HG03558 (cell line): ENCODE results near the gene TRUB2.
"Not testable (repeated sequence)": the region's sequence is repeated elsewhere in the genome, so short reads cannot be mapped to it uniquely, and the experiment has no call there.

ENCODE experiments used
- ATAC-seq: cut with Tn5 transposase; IDR thresholded peaks from one replicate; pipeline ENCODE4 v1.9.1; 2021; ENCODE audit warnings: moderate number of reproducible peaks; ENCODE audit not compliant: unreplicated experiment; ENCODE audit errors: extremely low read depth

TRUB2 gene

DNA sequence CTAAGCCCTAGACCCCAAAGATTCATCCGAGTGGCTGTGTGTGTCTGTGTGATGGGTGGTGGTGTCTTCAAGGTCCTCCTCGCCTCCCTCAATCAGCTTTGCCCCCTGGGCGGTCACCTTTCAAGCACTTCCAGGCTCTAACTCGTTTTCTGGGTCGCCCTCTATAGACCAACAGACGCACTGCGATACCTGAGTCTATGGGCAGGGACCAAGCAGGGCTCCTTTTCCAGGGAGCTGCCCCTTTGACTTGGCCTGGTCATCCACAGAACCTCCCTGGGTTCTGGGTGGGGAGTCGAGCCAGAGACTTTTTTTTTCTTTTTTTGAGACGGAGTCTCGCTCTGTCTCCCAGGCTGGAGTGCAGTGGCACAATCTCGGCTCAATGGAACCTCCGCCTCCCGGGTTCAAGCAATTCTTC, 19.2 kb upstream of the TRUB2 start:
- ATAC-seq = no peak

DNA sequence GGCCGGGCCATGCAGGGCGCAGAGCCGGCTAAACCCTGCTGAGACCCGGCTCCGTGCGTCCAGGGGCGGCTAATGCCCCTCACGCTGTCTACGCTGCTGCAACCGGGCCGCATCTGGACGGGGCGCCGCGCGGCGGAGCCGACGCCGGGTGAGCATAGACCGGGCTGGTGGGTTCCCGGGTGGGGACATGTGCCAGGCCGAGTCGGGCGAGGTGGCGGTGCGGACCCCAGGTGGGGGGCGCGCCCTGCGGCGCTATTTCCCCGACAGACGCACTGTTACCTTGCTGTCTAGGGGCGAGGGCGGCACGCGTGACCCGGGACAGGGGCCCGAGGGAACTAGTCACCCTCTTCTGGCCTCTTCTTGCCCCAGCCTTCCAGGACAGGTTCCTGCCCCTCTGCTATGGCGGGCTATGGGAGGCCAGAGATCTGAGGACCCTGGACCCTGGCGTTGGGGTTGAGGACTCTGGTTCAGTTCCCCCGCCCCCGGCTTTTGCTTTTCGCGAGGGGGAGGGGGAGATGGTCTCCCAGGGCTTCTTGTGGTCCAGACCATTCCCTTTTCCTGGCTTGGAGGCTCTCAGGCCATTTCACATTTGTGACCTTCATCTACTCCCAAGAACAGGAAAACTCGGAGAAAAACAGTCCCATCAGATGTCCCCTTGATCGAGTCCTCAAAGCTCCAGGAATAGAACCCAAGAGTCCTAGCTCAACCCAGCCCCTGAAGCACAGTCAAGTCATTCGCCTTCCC, 18.6 kb upstream of the TRUB2 start:
- ATAC-seq = no peak

DNA sequence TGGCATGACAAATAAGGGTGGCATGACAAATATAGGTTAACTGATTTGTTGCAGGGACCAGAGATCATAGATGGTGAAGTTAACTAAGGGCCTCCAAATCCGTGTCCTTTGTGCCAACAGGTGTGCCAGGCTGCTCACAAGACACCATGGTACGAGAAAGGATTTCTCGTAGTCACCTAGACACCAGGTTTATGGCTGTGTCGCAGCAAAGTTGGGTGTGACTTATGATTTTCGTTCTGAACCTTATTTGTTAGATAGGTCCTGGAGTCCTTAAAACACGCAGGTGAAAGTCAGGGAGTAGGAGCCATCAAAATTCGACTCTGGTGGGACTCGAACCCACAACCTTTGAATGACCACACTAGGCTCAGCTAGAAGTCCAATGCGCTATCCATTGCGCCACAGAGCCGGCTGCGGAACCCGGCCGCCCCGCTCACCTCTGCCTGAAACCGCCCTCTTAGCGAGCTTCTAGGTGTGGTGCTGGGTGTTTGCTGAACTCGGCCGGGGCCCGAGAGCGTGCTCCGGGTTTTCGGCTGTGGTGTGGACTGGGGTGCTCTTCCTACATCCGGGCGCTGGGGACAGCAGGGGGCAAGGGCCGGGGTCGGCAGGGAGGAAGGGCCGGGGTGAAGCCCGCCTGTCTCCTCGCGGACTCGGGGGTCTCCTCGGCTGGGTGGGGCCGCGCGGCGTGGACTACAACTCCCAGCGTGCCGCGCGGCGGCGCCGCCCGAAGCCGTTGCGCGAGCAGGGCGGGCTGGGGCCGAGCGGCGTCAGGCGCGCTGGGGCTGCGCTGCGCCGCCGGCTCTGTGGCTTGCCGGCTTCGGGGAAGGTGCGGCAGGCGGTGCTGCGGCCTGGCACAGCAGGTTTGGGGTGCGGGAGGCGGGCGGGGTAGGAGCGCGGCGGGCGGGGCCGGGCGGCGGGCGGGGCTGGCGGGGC, 17.8 kb upstream of the TRUB2 start, which contains the start of gene SLC27A4:
Gene SLC27A4, plus strand, starts transcription at position 767 of the 930 bp plus-strand sequence. CDS start 2,606 bp downstream, outside the sequence.
- no peak for ATAC-seq

DNA sequence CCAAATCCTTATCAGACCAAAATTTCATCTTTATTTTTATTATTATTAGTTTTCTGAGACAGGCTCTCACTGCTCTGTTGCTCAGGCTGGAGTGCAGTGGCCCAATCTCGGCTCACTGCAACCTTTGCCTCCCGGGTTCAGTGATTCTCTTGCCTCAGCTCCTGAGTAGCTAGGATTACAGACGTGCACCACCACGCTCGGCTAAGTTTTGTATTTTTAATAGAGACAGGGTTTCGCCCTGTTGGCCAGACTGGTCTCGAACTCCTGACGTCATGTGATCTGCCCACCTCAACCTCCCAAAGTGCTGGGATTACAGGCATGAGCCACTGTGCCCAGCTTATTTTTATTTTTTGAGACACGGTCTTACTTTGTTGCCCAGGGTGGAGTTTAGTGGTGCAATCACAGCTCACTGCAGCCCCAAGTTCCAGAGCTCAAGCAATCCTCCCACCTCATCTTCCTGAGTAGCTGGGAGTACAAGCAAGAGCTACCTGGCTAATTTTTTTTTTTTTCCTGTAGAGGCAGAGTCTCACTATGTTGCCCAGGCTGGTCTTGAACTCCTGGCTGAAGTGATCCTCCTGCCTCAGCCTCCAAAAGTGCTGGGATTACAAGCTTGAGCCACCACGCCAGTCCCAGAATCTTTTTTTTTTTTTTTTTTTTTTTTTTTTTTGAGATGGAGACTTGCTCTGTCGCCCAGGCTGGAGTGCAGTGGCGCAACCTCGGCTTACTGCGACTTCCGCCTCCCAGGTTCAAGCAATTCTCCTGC, 16.8 kb upstream of the TRUB2 start:
- ATAC-seq = not testable (repeated sequence)

DNA sequence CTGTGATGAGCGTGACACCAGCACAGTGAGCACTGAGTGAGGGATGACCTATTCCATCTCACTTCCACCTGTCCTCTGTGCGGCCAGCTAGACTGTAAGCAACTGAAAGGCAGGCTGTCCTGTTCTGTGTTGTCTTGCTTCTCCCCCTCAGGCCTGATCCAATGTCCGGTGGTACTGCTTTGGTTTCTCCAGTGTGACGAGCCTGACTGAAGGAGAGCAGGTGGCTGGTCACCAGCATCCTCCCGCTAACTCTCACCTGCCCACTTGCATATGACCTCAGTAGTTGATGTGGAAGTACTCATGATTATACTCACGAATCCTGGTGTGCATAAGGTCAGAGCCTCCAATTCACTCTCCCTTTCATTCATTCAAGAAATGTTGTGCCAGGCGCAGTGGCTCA, 15.7 kb upstream of the TRUB2 start:
- ATAC-seq = no peak

DNA sequence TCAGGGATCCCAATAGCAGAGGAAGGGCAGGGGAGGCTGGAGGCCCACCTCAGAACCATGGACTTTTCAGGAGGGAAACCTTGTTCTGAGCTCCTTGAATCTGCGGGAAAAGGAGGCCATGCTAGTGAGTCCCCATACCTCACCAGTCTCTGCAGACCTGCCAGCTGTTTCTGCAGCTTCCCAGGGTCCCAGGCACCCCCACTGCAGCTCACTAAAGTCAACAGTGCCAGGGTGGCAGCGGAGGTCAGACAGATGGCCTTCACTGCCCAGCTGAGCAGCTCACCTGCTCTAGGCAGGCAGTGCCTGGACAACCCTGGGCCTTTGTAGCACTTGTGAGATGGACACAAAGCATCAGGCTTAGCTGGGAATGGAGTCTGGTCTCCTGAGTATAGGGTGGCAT, 13.7 kb upstream of the TRUB2 start:
- no peak for ATAC-seq

DNA sequence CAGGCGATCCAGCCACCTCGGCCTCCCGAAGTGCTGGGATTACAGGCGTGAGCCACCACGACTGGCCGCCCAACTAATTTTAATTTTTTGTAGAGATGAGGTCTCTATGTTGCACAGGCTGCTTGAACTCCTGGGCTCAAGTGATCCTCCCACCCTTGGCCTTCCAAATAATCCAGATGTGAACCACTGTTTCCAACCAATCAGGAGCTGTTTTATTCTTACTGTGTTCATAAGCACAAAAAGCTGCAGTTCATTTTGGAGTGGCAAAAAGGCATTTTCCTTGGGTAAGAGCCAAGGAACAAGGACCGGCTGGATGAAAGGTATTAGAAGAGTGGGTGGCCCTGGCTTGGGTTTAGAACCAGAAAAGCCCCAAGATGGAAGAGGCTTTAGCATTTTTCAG, 12.9 kb upstream of the TRUB2 start:
- no peak for ATAC-seq

DNA sequence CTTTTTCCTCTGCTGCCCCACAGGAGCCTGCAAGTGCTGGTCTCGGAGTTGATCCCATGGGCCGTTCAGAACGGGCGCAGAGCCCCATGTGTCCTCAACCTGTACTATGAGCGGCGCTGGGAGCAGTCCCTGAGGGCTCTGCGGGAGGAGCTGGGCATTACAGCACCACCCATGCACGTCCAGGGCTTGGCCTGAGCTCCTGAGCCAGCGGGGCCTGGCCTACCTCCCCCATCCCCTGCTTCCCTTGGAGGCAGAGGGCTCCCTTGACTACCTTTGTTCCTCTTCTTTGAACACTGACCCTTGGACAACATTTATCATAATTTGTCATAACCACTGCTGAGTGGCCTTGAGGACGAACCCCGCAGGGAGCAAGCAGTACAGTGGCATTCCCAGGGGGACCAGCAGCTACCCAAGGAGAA, 11.2 kb upstream of the TRUB2 start:
- ATAC-seq = no peak

DNA sequence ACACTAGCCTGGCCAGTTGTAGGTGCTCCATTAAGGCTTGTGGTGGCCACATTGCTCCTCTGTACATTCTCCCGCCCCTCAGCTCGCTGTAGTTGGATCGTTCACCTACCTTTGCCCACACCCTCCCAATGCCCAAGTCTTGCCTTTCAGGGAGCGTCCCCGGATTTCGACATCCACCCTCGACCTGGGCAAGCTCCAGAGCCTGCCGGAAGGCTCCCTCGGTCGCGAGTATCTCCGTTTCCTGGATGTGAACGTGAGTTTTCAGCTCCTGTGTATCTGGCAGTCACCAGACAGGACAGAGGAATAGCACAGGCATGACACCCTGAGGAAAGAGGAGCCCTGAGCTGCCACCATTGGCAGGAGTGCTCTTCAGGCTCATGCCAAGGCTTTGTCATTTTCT, 3.4 kb upstream of the TRUB2 start:
- no peak for ATAC-seq

DNA sequence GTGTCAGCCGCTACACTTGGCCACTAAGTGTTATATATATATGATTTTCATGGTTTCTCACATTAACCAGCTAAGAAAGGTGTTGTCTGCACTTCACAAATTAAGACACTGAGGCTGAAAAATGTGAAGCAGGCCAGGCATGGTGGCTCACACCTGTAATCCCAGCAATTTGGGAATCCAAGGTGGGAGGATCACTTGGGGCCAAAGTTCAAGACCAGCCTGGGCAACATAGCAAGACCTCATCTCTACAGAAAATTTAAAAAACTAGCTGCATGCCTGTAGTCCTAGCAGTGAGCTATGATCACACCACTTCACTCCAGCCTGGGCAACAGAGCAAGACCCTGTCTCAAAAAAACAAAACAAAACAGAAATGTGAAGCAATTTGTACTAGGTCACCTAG, 2.2 kb upstream of the TRUB2 start:
- ATAC-seq = no peak

DNA sequence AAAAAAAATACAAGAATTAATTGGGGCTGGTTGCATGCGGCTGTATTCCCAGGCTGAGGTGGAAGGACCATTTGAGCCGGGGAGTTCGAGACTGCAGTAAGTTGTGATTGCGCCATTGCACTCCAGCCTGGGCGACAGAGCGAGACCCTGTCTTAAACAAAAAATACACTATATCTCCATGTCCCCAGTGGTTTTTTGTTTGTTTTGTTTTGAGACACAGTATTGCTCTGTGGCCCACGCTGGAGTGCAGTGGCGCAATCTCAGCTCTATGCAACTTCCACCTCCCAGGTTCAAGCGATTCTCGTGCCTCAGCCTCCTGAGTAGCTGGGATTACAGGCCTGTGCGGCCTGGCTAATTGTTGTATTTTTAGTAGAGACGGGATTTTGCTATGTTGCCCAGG, 1.5 kb upstream of the TRUB2 start:
- ATAC-seq = no peak

DNA sequence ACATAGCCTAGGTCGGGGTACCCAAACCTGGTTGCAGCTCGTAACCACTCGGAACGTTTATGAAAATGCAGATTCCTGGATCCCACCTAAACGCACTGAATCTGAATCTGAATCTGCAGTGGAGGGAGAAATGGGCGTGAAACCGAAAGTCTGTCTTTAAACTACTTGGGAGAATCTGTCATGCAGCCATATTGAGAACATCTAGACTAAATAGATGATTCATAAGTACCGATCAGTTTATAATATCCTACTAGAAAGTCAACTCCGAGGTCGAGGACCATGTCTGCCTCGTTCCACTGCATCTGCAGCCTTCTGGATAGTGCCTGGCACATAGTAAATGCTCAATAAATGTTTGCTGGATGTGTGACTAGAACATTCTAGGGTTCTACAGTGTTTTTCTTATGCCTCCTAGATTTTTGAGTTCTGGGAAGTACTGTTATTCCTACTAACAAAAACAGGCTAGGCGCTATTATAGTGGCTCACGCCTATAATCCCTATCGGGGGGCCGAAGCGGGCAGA, 1.0 kb upstream of the TRUB2 start:
- no peak for ATAC-seq

DNA sequence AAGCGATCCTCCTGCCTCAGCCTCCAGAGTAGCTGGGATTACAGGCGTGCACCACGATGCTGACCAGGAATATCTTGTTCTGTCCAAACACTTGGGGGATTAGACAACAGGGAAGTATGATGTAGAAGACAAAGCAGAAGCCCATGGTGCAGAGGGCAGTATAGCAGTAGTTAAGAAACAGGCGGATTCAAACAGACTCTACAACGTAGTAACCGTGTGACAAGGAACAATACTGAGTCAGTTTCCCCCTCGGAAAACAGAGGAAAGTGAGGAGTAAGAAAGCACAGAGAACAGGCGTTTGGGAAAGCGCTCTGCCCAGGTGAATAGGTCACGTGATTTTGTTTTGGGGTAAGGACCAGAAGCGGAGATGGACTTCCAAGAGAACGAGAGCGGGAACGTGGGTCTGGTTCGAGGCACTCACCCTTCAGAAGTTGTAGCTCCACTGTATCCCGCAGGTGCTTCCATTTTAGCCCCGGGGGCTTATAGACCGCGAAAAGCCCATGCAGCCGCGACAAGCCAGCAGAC, 306 bp downstream of the TRUB2 start:
- ATAC-seq = no peak

DNA sequence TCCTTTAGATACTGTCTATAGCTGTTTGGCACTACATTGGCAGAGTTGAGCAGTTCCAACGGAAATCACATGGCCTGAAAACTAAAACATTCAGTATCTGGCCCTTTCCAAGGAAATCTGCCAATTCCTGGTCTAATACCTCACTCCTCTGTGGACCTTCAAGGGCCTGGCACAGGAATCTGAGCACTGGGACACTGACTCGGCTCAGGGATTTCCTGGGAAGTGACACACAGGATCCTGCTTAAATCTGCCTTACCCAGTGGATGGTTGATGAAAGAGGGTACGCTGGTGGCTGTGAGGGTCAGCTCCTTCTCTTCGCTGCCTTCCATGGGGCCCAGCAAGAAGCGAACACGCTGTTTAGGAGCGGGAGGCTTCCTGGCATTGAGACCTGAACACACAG, 904 bp downstream of the TRUB2 start:
- ATAC-seq = no peak

DNA sequence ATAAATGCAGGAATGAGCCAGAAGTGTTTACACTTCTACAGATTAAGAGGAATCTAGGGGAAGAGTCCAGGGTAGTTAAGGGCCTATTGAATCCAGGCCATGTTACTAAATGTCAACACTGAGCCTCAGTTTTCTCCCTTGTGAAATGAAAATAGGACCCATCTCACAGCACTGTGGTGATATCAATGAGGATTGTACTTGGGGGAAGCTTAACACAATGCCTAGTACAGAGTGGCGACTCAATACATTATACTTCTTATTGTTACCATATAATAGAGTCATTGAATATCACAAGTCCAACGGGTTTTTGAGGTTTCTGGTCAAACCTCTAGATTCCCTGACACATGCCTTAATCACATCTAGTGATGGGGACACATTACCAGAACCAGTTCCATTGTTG, 4.6 kb downstream of the TRUB2 start:
- no peak for ATAC-seq

DNA sequence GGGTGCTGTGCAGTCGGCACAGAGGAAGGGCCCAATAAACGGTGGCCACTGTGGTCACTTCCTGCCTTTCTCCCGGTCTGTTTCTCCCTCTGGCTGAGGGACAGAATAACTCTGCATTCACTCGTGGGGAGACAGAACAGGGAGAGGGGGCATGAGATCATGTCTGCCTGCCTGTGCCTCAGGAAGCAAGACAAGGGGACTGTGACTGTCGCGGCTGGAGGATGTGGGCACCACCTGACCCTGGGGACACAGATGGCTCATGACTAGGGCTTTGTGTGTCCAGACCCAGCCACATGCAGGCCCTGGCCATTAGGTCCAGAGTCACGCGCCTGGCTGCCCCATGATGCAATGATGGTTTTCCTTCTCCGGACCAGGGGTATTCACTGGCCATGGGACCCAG, 5.8 kb downstream of the TRUB2 start:
- ATAC-seq = no peak

DNA sequence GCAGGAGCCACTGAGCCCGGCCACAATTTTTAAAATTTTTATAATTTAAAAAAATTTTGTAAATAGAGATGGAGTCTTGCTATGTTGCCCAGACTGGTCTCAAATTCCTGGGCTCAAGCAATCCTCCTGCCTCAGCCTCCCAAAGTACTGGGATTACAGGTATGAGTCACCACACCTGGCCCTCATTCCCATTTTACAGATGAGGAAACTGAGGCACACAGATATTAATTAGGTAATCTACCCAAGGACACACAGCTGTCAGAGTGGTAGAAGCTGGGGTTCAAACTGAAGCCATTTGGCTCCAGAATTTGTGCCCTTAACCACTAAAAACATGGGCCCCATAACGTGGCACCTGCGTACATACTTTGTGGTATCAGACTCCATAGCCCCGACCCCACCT, 7.5 kb downstream of the TRUB2 start:
- no peak for ATAC-seq

DNA sequence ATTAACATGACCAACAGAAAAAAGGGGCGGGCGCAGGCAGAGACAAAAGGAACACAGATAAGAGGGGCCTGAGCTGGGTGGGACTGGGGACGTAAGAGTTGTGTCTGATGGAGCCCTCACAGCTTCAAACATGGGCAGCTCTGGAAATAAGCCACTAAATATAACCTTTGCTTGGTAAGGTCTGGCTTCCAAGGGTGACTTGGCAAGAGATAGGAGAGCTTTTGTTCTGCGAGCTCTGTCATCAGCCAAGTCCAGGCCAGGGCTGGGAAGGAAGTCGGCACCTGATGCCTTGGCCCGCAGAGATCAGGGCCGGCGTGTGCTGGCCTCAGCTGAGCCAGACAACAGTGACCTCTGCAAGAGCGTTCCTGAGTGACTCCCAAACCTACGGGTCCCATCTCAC, 11.8 kb downstream of the TRUB2 start:
- ATAC-seq = no peak

DNA sequence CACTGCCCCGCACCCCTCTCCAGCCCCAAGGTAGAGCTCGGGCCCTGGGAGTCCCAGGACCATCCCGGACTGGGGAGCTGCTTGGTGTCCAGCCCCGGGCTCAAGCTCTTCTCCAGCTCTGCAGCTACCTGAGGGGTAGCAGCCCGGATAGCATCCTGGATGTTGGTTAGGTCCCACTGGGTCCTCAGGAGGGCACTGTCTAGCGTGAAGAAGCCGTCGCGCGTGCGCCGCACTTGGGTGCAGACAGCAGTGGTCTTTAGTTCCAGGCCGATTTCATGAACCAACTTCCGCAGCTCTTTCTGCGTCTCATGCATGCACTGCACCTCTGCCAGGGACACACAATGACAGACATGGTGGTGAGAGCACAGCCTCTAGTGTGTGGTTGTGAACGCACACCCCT, 12.7 kb downstream of the TRUB2 start:
- ATAC-seq = no peak

DNA sequence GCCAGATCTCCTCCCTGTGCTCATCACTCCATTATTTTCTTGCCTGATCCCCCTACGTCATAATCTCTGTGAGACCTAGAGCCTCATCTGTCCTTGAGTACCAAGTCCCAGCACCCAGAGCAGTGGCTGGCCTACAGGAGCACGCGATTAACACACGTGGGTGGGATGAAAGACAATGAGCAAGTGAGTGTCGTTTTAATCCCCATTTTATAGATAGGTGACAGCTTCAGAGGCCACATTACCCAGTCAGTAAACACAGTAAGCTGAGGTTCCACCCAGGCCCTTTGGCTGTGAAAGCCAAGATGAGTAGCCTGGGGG, 17.3 kb downstream of the TRUB2 start:
- no peak for ATAC-seq
